GM19193 (cell line): ENCODE results near the gene SAPCD2.

Experiments used
- POLR2A ChIP-seq: IDR thresholded peaks from 4 replicates; pipeline ENCODE4 v1.6.1; 2011; ENCODE audit not compliant: insufficient read depth, insufficient read length; ENCODE audit errors: extremely low read depth

SAPCD2 gene

DNA sequence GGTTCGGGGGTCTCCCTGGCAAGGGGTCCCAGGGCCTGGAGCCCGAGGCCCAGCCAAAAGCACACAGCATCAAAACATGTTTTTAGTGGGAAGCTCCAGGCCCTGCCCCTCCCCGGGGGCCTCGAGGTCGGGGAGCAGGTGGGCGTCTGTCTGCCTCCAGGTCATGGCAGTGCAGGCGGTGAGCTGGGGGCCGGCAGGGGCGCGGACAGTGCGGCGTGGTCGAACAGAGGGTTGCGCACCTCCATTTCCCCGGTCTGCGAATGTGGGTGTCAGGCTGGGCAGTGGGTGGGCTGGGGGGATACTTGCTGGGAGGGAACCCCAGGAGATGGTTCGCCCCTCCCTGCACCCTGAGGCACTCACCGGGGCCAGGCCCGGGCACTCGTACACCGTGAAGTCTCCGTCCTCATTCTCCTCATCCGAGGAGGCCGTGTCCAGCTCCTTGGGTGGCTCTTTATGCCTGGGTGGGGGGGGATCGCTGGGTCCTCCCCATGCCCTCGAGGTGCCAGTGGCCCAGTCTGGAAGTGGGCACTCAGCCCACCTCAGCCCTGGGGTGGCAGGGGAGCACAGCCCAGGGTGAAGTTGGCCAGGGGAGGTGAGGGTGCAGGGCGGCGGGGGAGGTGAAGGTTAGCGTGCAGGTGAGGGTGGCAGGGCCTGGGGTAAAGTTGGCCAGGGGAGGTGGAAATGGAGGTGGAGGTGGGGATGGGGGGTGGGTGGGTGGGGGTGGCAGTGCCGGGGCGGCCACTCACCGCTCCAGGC is 30.6 kb downstream of the SAPCD2 start:
- TF ChIP-seq POLR2A, result no peak

- no peak for TF ChIP-seq POLR2A
Measured at GRCh38 chr9:137038916-137039315, 31.4 kb downstream of the SAPCD2 start.

DNA sequence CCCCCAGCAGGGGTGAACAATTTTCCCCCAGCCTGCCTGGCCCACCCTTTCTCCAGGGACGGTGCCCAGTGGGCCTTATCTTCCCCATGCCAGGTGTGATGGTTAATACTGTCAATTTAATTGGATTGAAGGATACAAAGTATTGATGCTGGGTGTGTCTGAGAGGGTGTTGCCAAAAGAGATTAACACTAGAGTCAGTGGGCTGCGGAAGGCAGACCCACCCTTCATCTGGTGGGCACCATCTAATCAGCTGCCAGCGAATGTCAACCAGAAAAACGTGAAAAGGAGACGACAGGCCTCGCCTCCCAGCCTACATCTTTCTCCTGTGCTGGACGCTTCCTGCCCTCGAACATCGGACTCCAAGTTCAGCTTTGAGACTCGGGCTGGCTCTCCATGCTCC is 32.9 kb downstream of the SAPCD2 start:
- no peak for TF ChIP-seq POLR2A

GRCh38 chr9:137037035-137037434 is 33.3 kb downstream of the SAPCD2 start:
- TF ChIP-seq POLR2A, result no peak

DNA sequence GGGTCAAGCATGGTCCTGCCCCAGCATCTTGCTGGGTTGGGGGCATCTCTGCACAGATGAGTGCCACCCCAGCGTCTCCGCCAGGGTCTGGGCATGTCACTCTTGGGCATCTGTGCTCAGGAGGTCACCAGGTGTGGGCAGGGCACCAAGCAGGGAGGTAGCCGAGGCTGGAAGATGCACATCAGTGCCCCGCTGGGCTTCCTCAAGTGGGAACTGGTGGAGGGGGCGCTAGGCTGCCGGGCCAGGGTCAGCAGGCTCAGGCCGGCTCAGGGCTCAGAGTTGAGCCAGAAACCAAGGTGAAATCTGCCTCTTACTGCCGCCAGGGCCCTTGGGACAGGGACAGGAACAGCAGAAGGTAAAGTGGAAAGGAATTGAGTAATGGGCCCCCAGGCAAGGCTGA is 34.4 kb downstream of the SAPCD2 start:
- no peak for TF ChIP-seq POLR2A

- TF ChIP-seq POLR2A, result no peak
Measured at GRCh38 chr9:137035507-137035834, 34.9 kb downstream of the SAPCD2 start.

DNA sequence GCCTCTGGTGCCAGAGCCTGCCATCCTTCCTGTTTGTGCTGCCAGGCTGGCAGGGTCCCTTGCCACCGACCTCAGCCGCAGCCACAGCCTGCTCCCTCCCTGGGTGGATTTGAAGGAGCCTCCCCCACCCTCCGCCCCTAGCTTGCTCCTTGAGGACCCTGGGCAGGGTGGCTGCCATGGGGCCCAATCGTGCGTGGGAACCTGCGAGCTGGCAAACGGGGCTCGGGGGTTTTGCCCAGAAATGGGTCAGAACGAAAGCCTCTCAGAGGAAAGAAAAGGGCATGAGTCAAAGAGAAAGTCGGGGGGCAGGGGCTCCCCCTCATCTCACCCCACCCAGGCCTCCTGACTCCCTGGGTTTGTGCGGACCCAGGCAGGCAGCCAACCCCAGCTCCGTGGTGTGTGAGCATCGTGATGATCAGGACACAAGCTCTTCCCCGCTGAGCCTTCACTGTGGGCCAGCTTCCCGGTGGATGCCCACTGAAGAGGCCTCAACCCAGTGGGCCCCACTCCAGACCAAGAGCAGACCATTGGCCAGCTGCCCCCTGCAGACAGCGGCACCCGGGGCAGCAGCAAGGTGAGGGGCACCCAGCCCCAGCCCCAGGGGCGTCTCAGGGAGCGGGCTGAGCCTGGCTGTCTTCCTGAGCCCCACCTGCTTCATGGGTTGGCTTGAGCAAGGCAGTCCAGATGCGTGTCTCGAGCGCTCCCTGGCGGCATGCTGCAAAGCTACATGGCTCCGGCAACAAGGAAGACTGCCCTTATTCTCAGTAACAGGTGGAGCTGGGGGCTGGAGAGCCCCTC is 35.4 kb downstream of the SAPCD2 start:
- TF ChIP-seq POLR2A, result no peak

- TF ChIP-seq POLR2A, result no peak
Measured at GRCh38 chr9:137034039-137034708, 36.2 kb downstream of the SAPCD2 start.

- no peak for TF ChIP-seq POLR2A
Measured at GRCh38 chr9:137032858-137033257, 37.5 kb downstream of the SAPCD2 start.

GRCh38 chr9:137031904-137032640 is 38.3 kb downstream of the SAPCD2 start, which contains the start of gene FUT7:
TSS of gene FUT7 (minus strand) at chr9:137032088. CDS start at chr9:137031991, 97 bp downstream.
- no peak for TF ChIP-seq POLR2A

- TF ChIP-seq POLR2A, result no peak
Measured at GRCh38 chr9:137030538-137031527, 39.5 kb downstream of the SAPCD2 start.

- TF ChIP-seq POLR2A, result no peak
Measured at GRCh38 chr9:137030006-137030405, 40.4 kb downstream of the SAPCD2 start.

GRCh38 chr9:137029058-137029936 is 41.1 kb downstream of the SAPCD2 start:
- TF ChIP-seq POLR2A, result no peak
